Calu3 (cell line): ENCODE measurements around the gene SORBS1. TPM values are rescaled to one million over a fixed set of nuclear protein-coding genes. Genes with fewer than 3 reads are reported as not detected.

Source experiments
- BruUV-seq: library from RNA; stranded (reverse); fragments of 400-500 nt; replicated peaks from 2 replicates; lab custom pipeline; 2021; lab: Mats Ljungman, UMichigan
- CTCF ChIA-PET: fragments of 300-600 bp; sonication (Branson Sonifier 250); formaldehyde crosslinking; loops from one replicate; lab custom pipeline; 2022; ENCODE audit warnings: antibody characterized with exemption; lab: Charles Lee
- DNase-seq: peaks from one replicate; pipeline ENCODE4 v3.0.0; 2022
- H3K27ac Mint-ChIP-seq: one replicate; pipeline ENCODE4 v1.8.0; 2022; ENCODE audit warnings: mixed read lengths; ENCODE audit not compliant: unreplicated experiment
- H3K27me3 Mint-ChIP-seq: one replicate; pipeline ENCODE4 v1.8.0; 2022; ENCODE audit warnings: mixed read lengths; ENCODE audit not compliant: unreplicated experiment
- H3K36me3 Mint-ChIP-seq: one replicate; pipeline ENCODE4 v1.8.0; 2022; ENCODE audit warnings: mild to moderate bottlenecking, moderate library complexity, mixed read lengths; ENCODE audit not compliant: insufficient read depth, unreplicated experiment
- H3K4me1 Mint-ChIP-seq: one replicate; pipeline ENCODE4 v1.8.0; 2022; ENCODE audit warnings: mild to moderate bottlenecking, low read depth, mixed read lengths; ENCODE audit not compliant: unreplicated experiment
- H3K4me3 Mint-ChIP-seq: one replicate; pipeline ENCODE4 v1.8.0; 2022; ENCODE audit warnings: mild to moderate bottlenecking, low read depth, moderate library complexity, mixed read lengths; ENCODE audit not compliant: unreplicated experiment
- H3K9me3 Mint-ChIP-seq: one replicate; pipeline ENCODE4 v1.8.0; 2022; ENCODE audit warnings: low read depth, mixed read lengths; ENCODE audit not compliant: unreplicated experiment
- intact Hi-C: fragments of 100-400 bp; cut with micrococcal nuclease; formaldehyde crosslinking; loops from one replicate; pipeline ENCODE4 v1.10.0; 2022; ENCODE audit not compliant: unreplicated experiment
- total RNA-seq: library from RNA; stranded (reverse); gene quantifications from 2 replicates; pipeline ENCODE4 v1.2.3, GENCODE V29; 2022
- TF ChIP-seq, protein P1 (sequence below): fragments of 200-600 bp; IDR thresholded peaks from one replicate; pipeline ENCODE4 v1.8.0; 2022; ENCODE audit warnings: antibody characterized with exemption; ENCODE audit not compliant: unreplicated experiment

Gene SORBS1
- total RNA-seq, 1 experiment from 2014 or later = 2.8 TPM

DNA sequence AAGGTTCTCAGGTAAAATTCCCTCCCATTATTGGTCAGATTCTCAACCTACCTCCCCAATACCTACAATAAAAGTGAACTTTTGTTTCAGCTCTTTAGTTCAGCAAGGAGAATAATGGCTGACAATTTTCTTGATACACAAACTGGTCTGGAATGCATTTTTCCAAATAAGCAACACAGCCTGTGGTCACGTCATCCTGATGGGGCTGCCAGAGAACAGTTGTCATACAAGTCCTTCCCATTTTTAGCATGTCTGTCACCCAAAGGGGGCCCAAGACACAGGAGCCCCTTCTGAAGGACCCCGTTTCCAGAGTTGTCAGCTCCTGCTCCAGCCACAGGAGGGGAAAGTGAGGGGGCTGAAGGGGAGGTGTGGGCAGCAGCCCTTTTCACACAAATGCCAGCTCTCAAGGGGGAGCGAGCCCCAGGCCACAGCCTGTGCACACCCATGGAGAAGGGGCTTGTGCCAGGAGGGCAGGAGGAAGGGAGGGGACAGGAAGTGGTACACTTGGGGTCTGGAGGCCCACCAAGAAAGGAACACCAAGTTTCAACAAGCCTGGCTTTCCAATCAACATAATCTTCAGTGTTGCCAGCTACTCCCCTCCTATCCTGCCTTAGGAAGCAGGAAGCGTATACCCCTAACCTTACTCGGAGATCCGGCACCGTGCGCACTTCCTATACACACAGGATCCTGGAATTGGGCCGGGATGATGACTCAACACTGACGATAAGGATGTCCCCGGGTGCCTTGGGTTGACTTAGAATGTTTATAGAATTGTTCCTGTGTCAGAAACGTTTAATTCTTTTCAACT lies 227.0 kb downstream of the SORBS1 start:
- Mint-ChIP-seq H3K27ac (no peak overlapping the region), H3K27me3 (no peaks in the 10 kb centered on the region), H3K9me3 (no peaks in the 10 kb centered on the region), H3K4me1 (peaks cover 16% of the 10 kb centered on the region), H3K4me3 (no peak overlapping the region), H3K36me3 (no peaks in the 10 kb centered on the region)
- no TSS peak for BruUV-seq
- DNase-seq = no peak
- intact Hi-C loops = no loop called here
- CTCF ChIA-PET = no interaction called here
- TF ChIP-seq, protein P1, sequence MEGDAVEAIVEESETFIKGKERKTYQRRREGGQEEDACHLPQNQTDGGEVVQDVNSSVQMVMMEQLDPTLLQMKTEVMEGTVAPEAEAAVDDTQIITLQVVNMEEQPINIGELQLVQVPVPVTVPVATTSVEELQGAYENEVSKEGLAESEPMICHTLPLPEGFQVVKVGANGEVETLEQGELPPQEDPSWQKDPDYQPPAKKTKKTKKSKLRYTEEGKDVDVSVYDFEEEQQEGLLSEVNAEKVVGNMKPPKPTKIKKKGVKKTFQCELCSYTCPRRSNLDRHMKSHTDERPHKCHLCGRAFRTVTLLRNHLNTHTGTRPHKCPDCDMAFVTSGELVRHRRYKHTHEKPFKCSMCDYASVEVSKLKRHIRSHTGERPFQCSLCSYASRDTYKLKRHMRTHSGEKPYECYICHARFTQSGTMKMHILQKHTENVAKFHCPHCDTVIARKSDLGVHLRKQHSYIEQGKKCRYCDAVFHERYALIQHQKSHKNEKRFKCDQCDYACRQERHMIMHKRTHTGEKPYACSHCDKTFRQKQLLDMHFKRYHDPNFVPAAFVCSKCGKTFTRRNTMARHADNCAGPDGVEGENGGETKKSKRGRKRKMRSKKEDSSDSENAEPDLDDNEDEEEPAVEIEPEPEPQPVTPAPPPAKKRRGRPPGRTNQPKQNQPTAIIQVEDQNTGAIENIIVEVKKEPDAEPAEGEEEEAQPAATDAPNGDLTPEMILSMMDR = no peak

DNA sequence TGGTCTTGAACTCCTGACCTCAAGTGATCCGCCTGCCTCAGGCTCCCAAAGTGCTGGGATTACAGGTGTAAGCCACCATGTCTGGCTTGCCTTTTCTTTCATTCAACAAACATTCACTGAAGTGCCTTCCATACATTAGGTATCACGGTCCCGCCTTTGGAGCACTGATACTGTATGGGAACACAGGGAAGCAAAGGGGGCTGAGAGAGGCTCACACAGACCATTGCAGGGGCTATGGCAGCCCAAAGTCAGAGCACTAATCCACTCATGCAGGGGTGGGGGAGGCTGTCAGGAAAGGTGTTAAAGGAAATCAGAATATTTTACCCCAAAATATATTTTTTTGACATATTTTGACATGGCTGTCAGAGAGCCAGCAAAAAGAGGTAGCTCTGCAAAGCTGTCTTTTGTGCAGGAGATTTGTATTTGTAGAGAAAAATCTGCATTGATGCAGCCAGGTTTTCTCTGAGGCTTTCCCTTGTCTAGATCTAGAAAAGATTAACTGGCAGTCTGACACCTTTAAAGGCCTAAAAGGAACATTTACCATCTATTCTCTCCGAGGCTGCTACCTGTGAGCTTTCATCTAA lies 228.4 kb downstream of the SORBS1 start:
- peaks cover 17% of the 10 kb centered on the region for H3K4me1 Mint-ChIP-seq
- intact Hi-C loops = no loop called here
- no TSS peak for BruUV-seq
- CTCF ChIA-PET = no interaction called here
- no peaks in the 10 kb centered on the region for H3K36me3 Mint-ChIP-seq
- no peaks in the 10 kb centered on the region for H3K9me3 Mint-ChIP-seq
- H3K27ac Mint-ChIP-seq = no peak overlapping the region
- no peak for DNase-seq
- TF ChIP-seq, protein P1 = no peak
- no peak overlapping the region for H3K4me3 Mint-ChIP-seq
- no peaks in the 10 kb centered on the region for H3K27me3 Mint-ChIP-seq

DNA sequence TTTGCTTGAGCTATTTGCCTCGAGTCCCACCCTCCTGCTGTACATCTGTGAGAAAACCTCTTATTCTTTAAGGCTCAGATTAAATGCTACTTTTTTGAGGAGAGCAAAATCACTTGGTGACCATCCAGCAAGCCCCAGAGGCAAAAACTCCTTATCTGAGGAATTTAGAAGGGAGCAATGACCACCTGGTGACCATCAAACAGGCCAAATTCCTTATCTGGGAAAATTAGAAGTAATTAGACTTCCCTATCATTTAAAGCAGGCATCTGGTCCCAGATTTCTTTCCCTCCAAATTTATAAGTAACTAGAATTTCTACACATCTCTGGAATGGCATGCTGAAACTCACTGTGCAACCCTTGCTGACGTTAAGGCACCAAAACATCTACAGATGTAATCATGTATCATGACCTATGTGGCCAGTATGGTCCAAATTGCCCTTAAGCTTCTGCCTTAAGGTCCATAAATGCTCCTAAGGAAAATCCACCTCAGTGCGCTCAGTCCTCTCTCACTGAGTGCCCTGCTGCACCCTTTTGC lies 229.5 kb downstream of the SORBS1 start:
- no TSS peak for BruUV-seq
- H3K4me1 Mint-ChIP-seq = peaks cover 17% of the 10 kb centered on the region
- H3K27me3 Mint-ChIP-seq = no peaks in the 10 kb centered on the region
- intact Hi-C loops = no loop called here
- TF ChIP-seq, protein P1 = no peak
- H3K4me3 Mint-ChIP-seq = no peak overlapping the region
- no peaks in the 10 kb centered on the region for H3K36me3 Mint-ChIP-seq
- no peak overlapping the region for H3K27ac Mint-ChIP-seq
- CTCF ChIA-PET = no interaction called here
- no peak for DNase-seq
- H3K9me3 Mint-ChIP-seq = no peaks in the 10 kb centered on the region

DNA sequence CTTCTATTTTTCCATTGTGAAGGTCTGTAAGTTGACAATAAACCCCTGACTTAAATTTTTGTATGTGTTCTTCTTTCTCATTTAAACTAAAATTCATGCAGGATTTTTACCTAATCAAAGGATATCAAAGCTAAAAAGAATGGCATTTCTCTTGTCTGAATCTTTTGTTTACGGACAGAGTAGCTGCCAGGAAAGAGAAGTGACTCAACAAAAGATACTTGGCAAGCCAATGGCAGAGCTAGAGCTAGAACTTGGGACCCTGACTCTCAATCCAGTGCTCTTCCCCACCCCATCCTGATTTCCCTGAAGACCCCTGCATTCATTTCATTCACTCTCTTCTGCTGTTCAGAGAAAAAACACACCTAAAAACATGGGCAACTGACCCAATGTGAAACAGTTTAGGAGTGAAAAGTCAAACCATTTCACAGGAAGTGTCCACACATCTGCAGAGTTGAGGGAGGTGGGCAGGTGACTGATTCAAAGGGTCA lies 230.2 kb downstream of the SORBS1 start:
- Mint-ChIP-seq H3K9me3 (no peaks in the 10 kb centered on the region), H3K4me3 (no peak overlapping the region), H3K4me1 (peaks cover 17% of the 10 kb centered on the region), H3K27me3 (no peaks in the 10 kb centered on the region), H3K36me3 (no peaks in the 10 kb centered on the region), H3K27ac (no peak overlapping the region)
- DNase-seq = no peak
- TF ChIP-seq, protein P1 = no peak
- intact Hi-C loops = no loop called here
- no TSS peak for BruUV-seq
- CTCF ChIA-PET = no interaction called here
